ENCODE results near the gene ATP7B.

GRCh38 chr13:51976423-51976822 is 34.8 kb downstream of the ATP7B start:
- TF ChIP-seq CTCF (conservative IDR thresholded peaks at IDR 0.05; ENCODE audit: low read length), result no peak
- no peak for TF ChIP-seq EZH2phosphoT487 (IDR thresholded peaks at IDR 0.05; ENCODE audit: borderline replicate concordance, low read depth, low read length)
